Vagina (tissue), 2 donors: ENCODE measurements around the gene LDLRAD4. TPM values are rescaled to one million over a fixed set of nuclear protein-coding genes. Genes with fewer than 3 reads are reported as not detected.

ENCODE experiments used
- DNase-seq, 2 donors: peaks; one replicate each; pipeline ENCODE4 v3.0.0-alpha.2; 2017; ENCODE audit errors: extremely low spot score in 2 of 2
- H3K27ac ChIP-seq: fragments of 200-600 bp; sonication (generic); one replicate; pipeline ENCODE4 v1.5.1; 2019
- H3K27me3 ChIP-seq: fragments of 200-600 bp; sonication (generic); one replicate; pipeline ENCODE4 v1.5.1; 2019
- H3K36me3 ChIP-seq, 2 donors: fragments of 200-600 bp; sonication (generic); one replicate each; pipeline ENCODE4 v1.5.1; 2017 to 2019
- H3K4me1 ChIP-seq: fragments of 200-600 bp; sonication (generic); one replicate; pipeline ENCODE4 v1.5.1; 2019
- H3K4me3 ChIP-seq, 2 donors: fragments of 200-600 bp; sonication (generic); 1 replicate in 1 of 2; 2 replicates in 1 of 2; pipeline ENCODE4 v1.5.1; 2016 to 2019
- H3K9me3 ChIP-seq: fragments of 200-600 bp; sonication (generic); one replicate; pipeline ENCODE4 v1.5.1; 2019
- POLR2A ChIP-seq, 2 donors: fragments of 450-650 bp; IDR thresholded peaks; one replicate each; pipeline ENCODE4 v1.6.1; 2017; ENCODE audit warnings: antibody characterized with exemption in 2 of 2, mild to moderate bottlenecking in 2 of 2, moderate library complexity in 2 of 2
- POLR2AphosphoS5 ChIP-seq, 2 donors: sonication (generic); formaldehyde crosslinking; IDR thresholded peaks; one replicate each; pipeline ENCODE4 v1.9.0; 2017; ENCODE audit warnings: antibody characterized with exemption in 2 of 2, mild to moderate bottlenecking in 2 of 2, low read depth in 1 of 2; ENCODE audit not compliant: insufficient read depth in 1 of 2
- intact Hi-C: fragments of 100-400 bp; cut with DNase I; formaldehyde crosslinking; loops from one replicate; pipeline ENCODE4 v1.15.1; 2023
- total RNA-seq: library from RNA; depleted of rRNA; stranded (reverse); fragments of >200 nt; gene quantifications from one replicate; pipeline ENCODE4 v1.2.3, GENCODE V29; 2016
- TF ChIP-seq, protein P1 (sequence below), 3 experiments: fragments of 450-650 bp in 2 of 3; fragments of 200-600 bp in 1 of 3; sonication (generic) in 1 of 3; IDR thresholded peaks; one replicate each; pipeline ENCODE4 v1.5.1; 2017 to 2019; ENCODE audit warnings: antibody characterized with exemption in 3 of 3, mild to moderate bottlenecking in 2 of 3, moderate library complexity in 2 of 3

LDLRAD4 gene
- total RNA-seq, 1 donor from 2014 or later = 24.3 TPM

DNA sequence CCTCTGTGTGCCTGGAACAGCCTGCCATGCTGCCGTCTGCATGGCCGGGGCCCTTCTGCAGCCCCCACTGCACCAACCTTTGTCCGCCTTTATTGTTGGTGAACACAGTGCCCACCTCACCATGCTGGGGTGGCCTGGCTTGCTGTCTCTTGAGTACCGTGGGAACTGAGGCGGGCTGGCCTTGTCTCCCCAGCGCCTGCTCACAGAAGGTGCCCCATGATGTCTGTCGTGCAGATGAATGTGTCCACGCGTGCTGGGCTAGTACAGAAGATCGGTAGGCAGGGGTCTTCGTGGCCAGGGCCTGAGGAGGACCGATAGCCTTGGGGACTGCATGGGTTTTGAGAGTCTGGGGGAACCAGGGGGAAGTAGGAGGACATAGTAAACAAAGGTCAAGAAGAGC is 242.4 kb downstream of the LDLRAD4 start:
- H3K36me3 ChIP-seq = no peaks in the 10 kb centered on the region
- H3K27ac ChIP-seq = no peak overlapping the region
- H3K4me3 ChIP-seq = no peak overlapping the region
- TF ChIP-seq POLR2AphosphoS5 (IDR thresholded peaks at IDR 0.05; ENCODE audit: insufficient read depth in 1 of 2, low read depth in 1 of 2) = no peak
- TF ChIP-seq, protein P1, sequence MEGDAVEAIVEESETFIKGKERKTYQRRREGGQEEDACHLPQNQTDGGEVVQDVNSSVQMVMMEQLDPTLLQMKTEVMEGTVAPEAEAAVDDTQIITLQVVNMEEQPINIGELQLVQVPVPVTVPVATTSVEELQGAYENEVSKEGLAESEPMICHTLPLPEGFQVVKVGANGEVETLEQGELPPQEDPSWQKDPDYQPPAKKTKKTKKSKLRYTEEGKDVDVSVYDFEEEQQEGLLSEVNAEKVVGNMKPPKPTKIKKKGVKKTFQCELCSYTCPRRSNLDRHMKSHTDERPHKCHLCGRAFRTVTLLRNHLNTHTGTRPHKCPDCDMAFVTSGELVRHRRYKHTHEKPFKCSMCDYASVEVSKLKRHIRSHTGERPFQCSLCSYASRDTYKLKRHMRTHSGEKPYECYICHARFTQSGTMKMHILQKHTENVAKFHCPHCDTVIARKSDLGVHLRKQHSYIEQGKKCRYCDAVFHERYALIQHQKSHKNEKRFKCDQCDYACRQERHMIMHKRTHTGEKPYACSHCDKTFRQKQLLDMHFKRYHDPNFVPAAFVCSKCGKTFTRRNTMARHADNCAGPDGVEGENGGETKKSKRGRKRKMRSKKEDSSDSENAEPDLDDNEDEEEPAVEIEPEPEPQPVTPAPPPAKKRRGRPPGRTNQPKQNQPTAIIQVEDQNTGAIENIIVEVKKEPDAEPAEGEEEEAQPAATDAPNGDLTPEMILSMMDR (IDR thresholded peaks at IDR 0.05) = no peak
- no peak for TF ChIP-seq POLR2A (IDR thresholded peaks at IDR 0.05)
- DNase-seq = no peak
- no peaks in the 10 kb centered on the region for H3K27me3 ChIP-seq
- H3K9me3 ChIP-seq = no peaks in the 10 kb centered on the region
- intact Hi-C loops = no loop called here
- H3K4me1 ChIP-seq = peaks cover 15% of the 10 kb centered on the region

DNA sequence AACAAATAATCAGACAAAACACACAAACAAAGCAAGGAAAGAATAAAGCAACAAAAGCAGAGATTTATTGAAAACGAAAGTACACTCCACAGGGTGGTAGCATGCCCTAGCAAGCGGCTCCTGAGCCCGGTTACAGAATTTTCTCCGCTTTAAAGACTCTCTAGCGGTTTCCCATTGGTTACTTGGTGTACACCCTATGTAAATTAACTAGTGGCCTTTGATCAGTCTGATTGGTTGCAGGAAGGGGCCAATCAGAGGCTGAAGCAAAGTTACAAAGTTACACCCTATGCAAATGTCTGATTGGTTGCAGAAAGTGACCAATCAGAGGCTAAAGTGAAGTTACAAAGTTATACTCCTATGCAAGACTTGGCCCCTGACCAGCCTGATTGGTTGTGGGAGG is 242.9 kb downstream of the LDLRAD4 start:
- intact Hi-C loops = no loop called here
- no peaks in the 10 kb centered on the region for H3K36me3 ChIP-seq
- no peak overlapping the region for H3K4me3 ChIP-seq
- H3K9me3 ChIP-seq = no peaks in the 10 kb centered on the region
- H3K27ac ChIP-seq = no peak overlapping the region
- no peaks in the 10 kb centered on the region for H3K27me3 ChIP-seq
- H3K4me1 ChIP-seq = peaks cover 13% of the 10 kb centered on the region
- no peak for DNase-seq
- TF ChIP-seq, protein P1 (IDR thresholded peaks at IDR 0.05) = no peak
- no peak for TF ChIP-seq POLR2A (IDR thresholded peaks at IDR 0.05)
- no peak for TF ChIP-seq POLR2AphosphoS5 (IDR thresholded peaks at IDR 0.05; ENCODE audit: insufficient read depth in 1 of 2, low read depth in 1 of 2)

DNA sequence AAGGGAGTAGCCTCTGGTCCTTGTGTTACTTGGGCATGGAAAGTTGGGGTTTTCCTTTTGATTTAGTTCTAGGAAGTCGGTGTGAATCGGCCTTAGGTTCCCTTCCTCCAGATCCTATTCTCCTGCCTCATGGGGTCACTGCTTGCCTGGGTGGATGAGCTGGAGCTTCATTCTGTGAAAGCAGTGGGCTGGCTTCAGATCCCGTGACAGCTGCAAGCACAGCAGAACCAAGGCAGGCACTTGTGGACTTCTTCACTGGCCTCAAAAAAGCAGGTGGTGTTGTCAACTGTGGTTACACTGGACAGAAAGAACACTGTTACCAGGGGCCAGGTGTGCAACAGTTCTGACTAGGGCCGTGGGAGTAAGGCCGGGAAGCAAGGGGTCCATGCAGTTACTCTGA is 243.4 kb downstream of the LDLRAD4 start:
- no peaks in the 10 kb centered on the region for H3K36me3 ChIP-seq
- H3K9me3 ChIP-seq = no peaks in the 10 kb centered on the region
- H3K27ac ChIP-seq = no peak overlapping the region
- no peaks in the 10 kb centered on the region for H3K27me3 ChIP-seq
- peaks cover 13% of the 10 kb centered on the region for H3K4me1 ChIP-seq
- H3K4me3 ChIP-seq = no peak overlapping the region
- no peak for DNase-seq
- TF ChIP-seq POLR2AphosphoS5 (IDR thresholded peaks at IDR 0.05; ENCODE audit: insufficient read depth in 1 of 2, low read depth in 1 of 2) (no peak), POLR2A (IDR thresholded peaks at IDR 0.05) (no peak)
- TF ChIP-seq, protein P1 (IDR thresholded peaks at IDR 0.05) = no peak
- intact Hi-C loops = no loop called here

GRCh38 chr18:13462686-13463085 is 244.1 kb downstream of the LDLRAD4 start:
- Histone ChIP-seq H3K4me1 (peaks cover 13% of the 10 kb centered on the region), H3K4me3 (no peak overlapping the region), H3K27me3 (no peaks in the 10 kb centered on the region), H3K36me3 (no peaks in the 10 kb centered on the region), H3K27ac (no peak overlapping the region), H3K9me3 (no peaks in the 10 kb centered on the region)
- TF ChIP-seq, protein P1 (IDR thresholded peaks at IDR 0.05) = no peak
- TF ChIP-seq POLR2A (IDR thresholded peaks at IDR 0.05) = no peak
- intact Hi-C loops = no loop called here
- no peak for DNase-seq

- no peak for DNase-seq
- H3K27ac ChIP-seq = no peak overlapping the region
- no peaks in the 10 kb centered on the region for H3K36me3 ChIP-seq
- no peak overlapping the region for H3K4me3 ChIP-seq
- peaks cover 13% of the 10 kb centered on the region for H3K4me1 ChIP-seq
- no peaks in the 10 kb centered on the region for H3K27me3 ChIP-seq
- intact Hi-C loops = no loop called here
- TF ChIP-seq POLR2AphosphoS5 (IDR thresholded peaks at IDR 0.05; ENCODE audit: insufficient read depth in 1 of 2, low read depth in 1 of 2) (no peak), POLR2A (IDR thresholded peaks at IDR 0.05) (no peak)
- TF ChIP-seq, protein P1 (IDR thresholded peaks at IDR 0.05) = no peak
- H3K9me3 ChIP-seq = no peaks in the 10 kb centered on the region
Measured at GRCh38 chr18:13463526-13464210, 245.1 kb downstream of the LDLRAD4 start.
